ENCODE measurements around the gene ABCC3. TPM values are rescaled to one million over a fixed set of nuclear protein-coding genes. Genes with fewer than 3 reads are reported as not detected.
A peak's percentile ranks its signal among the peaks of the same experiment; 100 is the strongest.

ABCC3 gene
- total and polyA plus RNA-seq, 9 of the 15 experiments (the other 6 are each of a cell fraction or from before 2014, with no cell fraction given), result 0.03 to 1.6 (median 0.42) TPM; not detected in 5

DNA sequence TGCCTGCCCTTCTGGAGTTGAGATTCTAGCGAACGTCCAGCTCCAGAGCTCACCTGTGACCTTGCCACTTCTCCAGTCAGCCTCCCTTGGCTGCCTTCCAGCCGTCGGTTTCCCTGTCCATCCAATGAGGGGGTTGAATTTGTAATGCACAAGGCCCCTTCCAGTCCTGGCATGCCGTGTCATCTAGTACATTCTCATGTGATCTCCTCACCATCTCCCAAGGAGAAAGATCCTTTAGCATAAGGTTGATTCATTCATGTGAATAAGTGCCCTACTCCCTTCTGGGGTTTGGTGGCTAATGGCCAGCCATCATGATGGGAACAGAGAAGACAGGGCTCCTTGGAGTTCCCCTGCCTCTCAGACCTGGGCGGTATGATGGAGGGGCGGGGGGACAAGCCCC is 18.9 kb upstream of the ABCC3 start (continued):
- TF ChIP-seq NR0B1 (IDR thresholded peaks at IDR 0.05; ENCODE audit: partially characterized antibody) (no peak), XRCC3 (IDR thresholded peaks at IDR 0.05) (no peak), ZNF274 (IDR thresholded peaks at IDR 0.05; ENCODE audit: borderline replicate concordance, low read depth, low read length) (no peak), ZNF197 (CRISPR knock-in tag; IDR thresholded peaks at IDR 0.05; ENCODE audit: low read depth) (no peak)
- TF ChIP-seq, protein P1, sequence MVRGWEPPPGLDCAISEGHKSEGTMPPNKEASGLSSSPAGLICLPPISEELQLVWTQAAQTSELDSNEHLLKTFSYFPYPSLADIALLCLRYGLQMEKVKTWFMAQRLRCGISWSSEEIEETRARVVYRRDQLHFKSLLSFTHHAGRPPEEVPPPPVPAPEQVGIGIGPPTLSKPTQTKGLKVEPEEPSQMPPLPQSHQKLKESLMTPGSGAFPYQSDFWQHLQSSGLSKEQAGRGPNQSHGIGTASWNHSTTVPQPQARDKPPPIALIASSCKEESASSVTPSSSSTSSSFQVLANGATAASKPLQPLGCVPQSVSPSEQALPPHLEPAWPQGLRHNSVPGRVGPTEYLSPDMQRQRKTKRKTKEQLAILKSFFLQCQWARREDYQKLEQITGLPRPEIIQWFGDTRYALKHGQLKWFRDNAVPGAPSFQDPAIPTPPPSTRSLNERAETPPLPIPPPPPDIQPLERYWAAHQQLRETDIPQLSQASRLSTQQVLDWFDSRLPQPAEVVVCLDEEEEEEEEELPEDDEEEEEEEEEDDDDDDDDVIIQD (CRISPR knock-in tag; IDR thresholded peaks at IDR 0.05), result no peak

DNA sequence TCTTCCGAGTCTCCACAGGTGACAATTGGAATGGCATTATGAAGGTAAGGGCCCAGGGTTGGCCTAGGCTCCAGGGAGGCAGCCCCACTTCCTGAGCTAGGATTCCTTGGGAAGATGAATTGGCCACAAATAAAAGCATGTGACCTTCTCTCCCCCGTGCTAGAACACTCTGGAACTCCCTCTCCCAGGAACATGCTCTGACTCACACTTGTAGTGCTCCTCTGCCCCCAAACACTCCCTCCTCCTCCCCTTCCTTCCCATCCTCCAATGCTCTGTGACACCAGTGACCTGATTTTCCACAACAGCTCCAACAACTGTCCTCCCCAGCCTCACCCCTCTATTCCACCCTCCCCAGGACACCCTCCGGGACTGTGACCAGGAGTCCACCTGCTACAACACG is 16.4 kb upstream of the ABCC3 start:
- FAIRE-seq (no peak), ATAC-seq (no peak), DNase-seq (ENCODE audit: extremely low read depth in 1 of 4, low spot score in 3 of 4) (no peak)
- ChIA-PET CTCF (ENCODE audit: low intra/inter-chr PET ratio) (no interaction called here), POLR2A (interaction anchor here (0.5 to 0.6 kb wide), 3 partner anchors 65 to 210 kb away, joined by 3 to 4 read pairs (median 3); no protein-coding TSS in a partner anchor)
- no peaks in the 10 kb centered on the region for H3K36me3 ChIP-seq (ENCODE audit: control insufficient read depth, insufficient read depth, low read length)
- WGBS (ENCODE audit: insufficient coverage, low coverage, missing lambda C conversion rate), result 8% methylated on average over 4 of the region's 4 CpGs
- intact Hi-C loops (cut with micrococcal nuclease) (no loop called here), in situ Hi-C loops (cut with MboI) (no loop called here)
- H3K9me1 ChIP-seq (ENCODE audit: control insufficient read depth, insufficient read depth, low read length), result no peaks in the 10 kb centered on the region
- H3K27ac ChIP-seq (ENCODE audit: extremely low read depth, low read depth, low read length), result no peak overlapping the region
- H3K9ac ChIP-seq (ENCODE audit: insufficient read depth in 1 of 2, low read depth in 2 of 2, low read length in 2 of 2), result no peak overlapping the region; a peak in 1 of 4 replicates
- H4K20me1 ChIP-seq (replicated peaks; ENCODE audit: control insufficient read depth, insufficient read depth, low read length), result peaks cover 6% of the 10 kb centered on the region; the same call in 1 of the 2 replicates
- H3K27me3 ChIP-seq (ENCODE audit: control insufficient read depth in 2 of 2, insufficient read depth in 2 of 2, low read length in 2 of 2), result peaks cover 18 to 73% of the 10 kb centered on the region in 2 experiments; a peak in 4 of 5 replicates
- no peaks in the 10 kb centered on the region for H3K79me2 ChIP-seq (ENCODE audit: control insufficient read depth, insufficient read depth, low read length)
- peaks cover 7 to 27% of the 10 kb centered on the region in 2 experiments; a peak in 3 of 5 replicates for H3K4me1 ChIP-seq (replicated peaks in 1 of 2; ENCODE audit: control insufficient read depth in 2 of 2, insufficient read depth in 2 of 2, low read length in 2 of 2)
- no TSS peak for BruUV-seq (replicated peaks)
- no peak overlapping the region for H2AFZ ChIP-seq (ENCODE audit: low read depth, low read length)
- H3K9me3 ChIP-seq (replicated peaks; ENCODE audit: control insufficient read depth, insufficient read depth, low read depth, low read length), result no peaks in the 10 kb centered on the region
- no peak overlapping the region for H3K4me3 ChIP-seq
- H3K4me2 ChIP-seq (ENCODE audit: insufficient read depth, low read length), result no peak overlapping the region
- TF ChIP-seq BRF2 (IDR thresholded peaks at IDR 0.05; ENCODE audit: borderline replicate concordance, insufficient read depth, insufficient read length), result no peak
- no peak for TF ChIP-seq HLTF (IDR thresholded peaks at IDR 0.05)
- no peak for TF ChIP-seq BRCA1 (IDR thresholded peaks at IDR 0.05)
- no peak for TF ChIP-seq BRCA1 (CRISPR knock-in tag; IDR thresholded peaks at IDR 0.05)
- TF ChIP-seq KDM1A (IDR thresholded peaks at IDR 0.05), result peak in 1 of 2 experiments; percentile 26; a peak in 1 of 4 replicates
- no peak for TF ChIP-seq DIDO1 (tag; IDR thresholded peaks at IDR 0.05; ENCODE audit: low read depth)
- no peak for TF ChIP-seq ZNF384 (IDR thresholded peaks at IDR 0.05; ENCODE audit: low read depth, low read length)
- TF ChIP-seq MYC (IDR thresholded peaks at IDR 0.05; ENCODE audit: low read depth, low read length), result no peak
- TF ChIP-seq MYC (CRISPR knock-in tag; IDR thresholded peaks at IDR 0.05; ENCODE audit: borderline replicate concordance, low read depth), result no peak
- TF ChIP-seq MAFF (IDR thresholded peaks at IDR 0.05; ENCODE audit: low read length), result no peak
- no peak for TF ChIP-seq ZNF76 (CRISPR knock-in tag; IDR thresholded peaks at IDR 0.05; ENCODE audit: borderline replicate concordance)
- no peak for TF ChIP-seq ID3 (CRISPR knock-in tag; IDR thresholded peaks at IDR 0.05)
- no peak for TF ChIP-seq ID3 (tag; IDR thresholded peaks at IDR 0.05)
- no peak for TF ChIP-seq KLF1 (tag; IDR thresholded peaks at IDR 0.05)
- no peak for TF ChIP-seq ZNF174 (CRISPR knock-in tag; IDR thresholded peaks at IDR 0.05)
